PC-9 (cell line): ENCODE measurements around the gene RPL14. TPM values are rescaled to one million over a fixed set of nuclear protein-coding genes. Genes with fewer than 3 reads are reported as not detected.
"Not testable (repeated sequence)": the region's sequence is repeated elsewhere in the genome, so short reads cannot be mapped to it uniquely, and the experiment has no call there.

Experiments
- BruUV-seq: library from RNA; stranded (reverse); fragments of 400-500 nt; replicated peaks from 2 replicates; lab custom pipeline; 2021; lab: Mats Ljungman, UMichigan
- CTCF ChIA-PET: fragments of 300-600 bp; sonication (Branson Sonifier 250); formaldehyde crosslinking; loops from one replicate; lab custom pipeline; 2022; ENCODE audit warnings: antibody characterized with exemption; lab: Charles Lee
- POLR2A ChIA-PET: fragments of 300-600 bp; sonication (Branson Sonifier 250); formaldehyde crosslinking; loops from one replicate; lab custom pipeline; 2022; ENCODE audit warnings: antibody characterized with exemption; ENCODE audit not compliant: unreplicated experiment; lab: Charles Lee
- DNase-seq, 2 experiments: peaks; one replicate each; pipeline versions ENCODE4 v3.0.0 to v3.0.0-alpha.2; 2015 to 2022; ENCODE audit warnings: mixed read lengths in 1 of 2
- H2AFZ ChIP-seq: fragments of 200-600 bp; sonication (generic); 2 replicates; pipeline ENCODE4 v1.8.1; 2017; ENCODE audit warnings: antibody characterized with exemption
- H3F3A ChIP-seq: fragments of 200-600 bp; sonication (generic); 2 replicates; pipeline ENCODE4 v1.8.1; 2017; ENCODE audit warnings: antibody characterized with exemption, mild to moderate bottlenecking, low read depth; ENCODE audit not compliant: insufficient read depth
- H3K27ac ChIP-seq: fragments of 200-600 bp; sonication (generic); 2 replicates; pipeline ENCODE4 v1.6.1; 2016; ENCODE audit warnings: mixed run types
- H3K27me3 ChIP-seq: fragments of 200-600 bp; sonication (generic); 2 replicates; pipeline ENCODE4 v1.6.1; 2016; ENCODE audit warnings: low read depth, mixed run types; ENCODE audit not compliant: insufficient read depth
- H3K36me3 ChIP-seq: fragments of 200-600 bp; sonication (generic); 2 replicates; pipeline ENCODE4 v1.6.1; 2016; ENCODE audit warnings: low read depth, mixed run types
- H3K4me1 ChIP-seq: fragments of 200-600 bp; sonication (generic); replicated peaks from 2 replicates; pipeline ENCODE4 v1.6.1; 2016; ENCODE audit warnings: mixed run types; ENCODE audit not compliant: insufficient read depth
- H3K4me2 ChIP-seq: fragments of 200-600 bp; sonication (generic); 2 replicates; pipeline ENCODE4 v1.6.1; 2017; ENCODE audit warnings: mixed run types
- H3K4me3 ChIP-seq: fragments of 200-600 bp; sonication (generic); 2 replicates; pipeline ENCODE4 v1.6.1; 2016; ENCODE audit warnings: mixed run types
- H3K79me2 ChIP-seq: fragments of 200-600 bp; sonication (generic); 2 replicates; pipeline ENCODE4 v1.6.1; 2017; ENCODE audit warnings: low read depth, mixed run types
- H3K9me2 ChIP-seq: fragments of 200-600 bp; sonication (generic); 2 replicates; pipeline ENCODE4 v1.8.1; 2017; ENCODE audit warnings: mild to moderate bottlenecking; ENCODE audit not compliant: insufficient read depth
- H3K9me3 ChIP-seq: fragments of 200-600 bp; sonication (generic); 2 replicates; pipeline ENCODE4 v1.8.1; 2016; ENCODE audit warnings: low read depth; ENCODE audit not compliant: insufficient read depth
- H4K20me1 ChIP-seq: fragments of 200-600 bp; sonication (generic); 2 replicates; pipeline ENCODE4 v1.8.1; 2017; ENCODE audit not compliant: insufficient read depth
- CTCF ChIP-seq: fragments of 200-600 bp; sonication (generic); conservative IDR thresholded peaks from 2 replicates; pipeline ENCODE4 v1.6.1; 2017; ENCODE audit warnings: mixed run types, antibody characterized with exemption, mild to moderate bottlenecking, moderate library complexity
- EZH2 ChIP-seq: fragments of 200-600 bp; sonication (generic); IDR thresholded peaks from 2 replicates; pipeline ENCODE4 v1.8.0; 2017; ENCODE audit warnings: antibody characterized with exemption, low read depth
- intact Hi-C: fragments of 100-400 bp; cut with micrococcal nuclease; formaldehyde crosslinking; loops from one replicate; pipeline ENCODE4 v1.10.0; 2022; ENCODE audit not compliant: unreplicated experiment
- total RNA-seq: library from RNA; stranded (reverse); gene quantifications from 2 replicates; pipeline ENCODE4 v1.2.3, GENCODE V29; 2021

Gene RPL14
- total RNA-seq, 1 experiment from 2014 or later, result 2,201 TPM

GRCh38 chr3:40458473-40458872 is 1.3 kb downstream of the RPL14 start:
- Histone ChIP-seq H3K4me1 (peaks cover 29% of the 10 kb centered on the region), H3K4me3 (peak overlapping the region; percentile 97), H3K4me2 (peak overlapping the region; percentile 93), H3K9me3 (no peaks in the 10 kb centered on the region), H2AFZ (no peak overlapping the region), H3K27ac (peak overlapping the region; percentile 77), H3K27me3 (no peaks in the 10 kb centered on the region), H3K79me2 (peaks cover 51% of the 10 kb centered on the region), H3K36me3 (peaks cover 43% of the 10 kb centered on the region), H3F3A (peaks cover 62% of the 10 kb centered on the region), H3K9me2 (no peaks in the 10 kb centered on the region), H4K20me1 (peaks cover 40% of the 10 kb centered on the region)
- CTCF ChIA-PET, result no interaction called here
- POLR2A ChIA-PET, result no interaction called here
- DNase-seq, result no peak
- BruUV-seq, result no TSS peak
- TF ChIP-seq EZH2, result no peak
- no peak for TF ChIP-seq CTCF
- intact Hi-C loops, result loop anchor here (5.0 kb wide), 1 partner anchor 739 kb away; the partner anchor contains the start of gene CTNNB1

- H3K9me3 ChIP-seq, CTCF ChIA-PET, H3K4me3 ChIP-seq, BruUV-seq, H2AFZ ChIP-seq, DNase-seq, H3K9me2 ChIP-seq, POLR2A ChIA-PET, H3K27ac ChIP-seq, intact Hi-C loops, H3K27me3 ChIP-seq: not testable (repeated sequence)
- Histone ChIP-seq H3F3A (peaks cover 77% of the 10 kb centered on the region), H3K79me2 (peaks cover 51% of the 10 kb centered on the region), H3K36me3 (peaks cover 46% of the 10 kb centered on the region), H3K4me1 (peaks cover 20% of the 10 kb centered on the region), H4K20me1 (peaks cover 48% of the 10 kb centered on the region), H3K4me2 (peak overlapping the region; percentile 32; the same call in 1 of the 2 replicates)
These were observed 3.3 kb downstream of the RPL14 start for GRCh38 chr3:40460481-40460880.

GRCh38 chr3:40461161-40461560 is 4.0 kb downstream of the RPL14 start:
- ChIA-PET CTCF (no interaction called here), POLR2A (no interaction called here)
- no peaks in the 10 kb centered on the region for H3K9me3 ChIP-seq
- H3K27me3 ChIP-seq, result no peaks in the 10 kb centered on the region
- no peak overlapping the region for H3K4me3 ChIP-seq
- H3F3A ChIP-seq, result peaks cover 84% of the 10 kb centered on the region
- H2AFZ ChIP-seq, result no peak overlapping the region
- H3K9me2 ChIP-seq, result no peaks in the 10 kb centered on the region
- peaks cover 46% of the 10 kb centered on the region for H3K36me3 ChIP-seq
- H3K4me1 ChIP-seq, result peaks cover 17% of the 10 kb centered on the region
- no TSS peak for BruUV-seq
- intact Hi-C loops, result no loop called here
- TF ChIP-seq EZH2, result no peak
- no peak for TF ChIP-seq CTCF
- no peak overlapping the region for H3K27ac ChIP-seq
- no peak for DNase-seq
- H3K79me2 ChIP-seq, result peaks cover 49% of the 10 kb centered on the region
- no peak overlapping the region for H3K4me2 ChIP-seq
- peaks cover 48% of the 10 kb centered on the region for H4K20me1 ChIP-seq

GRCh38 chr3:40462838-40463237 is 5.7 kb downstream of the RPL14 start:
- H3K27ac ChIP-seq, intact Hi-C loops, POLR2A ChIA-PET, H3K9me3 ChIP-seq, H2AFZ ChIP-seq, H3K4me3 ChIP-seq, H3K9me2 ChIP-seq, DNase-seq, BruUV-seq, H3K27me3 ChIP-seq, H3K4me2 ChIP-seq, CTCF ChIA-PET: not testable (repeated sequence)
- peaks cover 94% of the 10 kb centered on the region for H3F3A ChIP-seq
- peaks cover 47% of the 10 kb centered on the region for H4K20me1 ChIP-seq
- H3K79me2 ChIP-seq, result peaks cover 35% of the 10 kb centered on the region
- H3K4me1 ChIP-seq, result peaks cover 14% of the 10 kb centered on the region
- H3K36me3 ChIP-seq, result peaks cover 44% of the 10 kb centered on the region
